ENCODE results near the gene PRKCE.

PRKCE gene

GRCh38 chr2:45923701-45924100, 272.2 kb downstream of the PRKCE start:
- no peak for DNase-seq (ENCODE audit: low read depth)
- no peak for TF ChIP-seq CTCF (conservative IDR thresholded peaks at IDR 0.05; ENCODE audit: low read depth, low read length)
- H3K4me3 ChIP-seq (ENCODE audit: low read length): no peak overlapping the region

GRCh38 chr2:45925026-45925425, 273.6 kb downstream of the PRKCE start:
- TF ChIP-seq CTCF (conservative IDR thresholded peaks at IDR 0.05; ENCODE audit: low read depth, low read length): no peak
- DNase-seq (ENCODE audit: low read depth): no peak
- no peak overlapping the region for H3K4me3 ChIP-seq (ENCODE audit: low read length)

DNA sequence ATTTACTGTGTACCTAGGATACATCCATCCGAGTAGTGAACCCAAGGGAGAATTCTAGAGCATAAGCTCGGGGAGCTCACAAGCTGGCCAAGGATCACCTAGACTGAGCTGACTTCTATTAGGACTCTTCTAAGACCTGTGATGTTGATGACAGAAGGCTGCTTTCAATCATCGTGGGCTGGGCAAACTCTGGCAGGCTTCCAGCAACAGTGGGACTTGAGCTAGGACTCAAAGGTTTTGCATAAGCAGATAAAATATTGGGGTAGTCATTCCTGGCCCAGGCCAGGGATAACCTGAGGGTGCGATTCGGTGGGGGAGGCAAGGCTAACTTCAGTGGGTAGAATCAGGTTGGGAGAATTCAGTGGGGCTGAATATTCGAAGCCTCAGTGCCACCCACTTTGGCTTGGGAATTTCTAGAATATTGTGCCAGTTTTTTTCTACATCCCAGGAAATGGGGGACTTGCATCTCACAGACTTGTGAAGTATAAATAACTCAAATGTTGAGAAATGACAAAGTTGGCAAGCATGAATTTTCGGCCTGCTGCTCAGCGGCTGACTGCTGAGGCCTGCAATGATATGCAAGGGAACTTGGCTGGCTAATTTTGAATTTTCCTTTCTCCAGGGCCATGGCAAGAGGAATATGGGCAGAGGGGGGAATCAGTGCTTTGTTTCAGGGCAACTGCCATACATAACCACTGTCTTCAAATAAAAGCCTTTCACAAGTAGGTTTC, 274.3 kb downstream of the PRKCE start:
- no peak overlapping the region for H3K4me3 ChIP-seq (ENCODE audit: low read length)
- DNase-seq (ENCODE audit: low read depth): no peak
- TF ChIP-seq CTCF (conservative IDR thresholded peaks at IDR 0.05; ENCODE audit: low read depth, low read length): no peak

GRCh38 chr2:45928946-45929345, 277.5 kb downstream of the PRKCE start:
- TF ChIP-seq CTCF (conservative IDR thresholded peaks at IDR 0.05; ENCODE audit: low read depth, low read length): no peak
- no peak overlapping the region for H3K4me3 ChIP-seq (ENCODE audit: low read length)
- no peak for DNase-seq (ENCODE audit: low read depth)

- no peak overlapping the region for H3K4me3 ChIP-seq (ENCODE audit: low read length)
- TF ChIP-seq CTCF (conservative IDR thresholded peaks at IDR 0.05; ENCODE audit: low read depth, low read length): no peak
- no peak for DNase-seq (ENCODE audit: low read depth)
Measured at GRCh38 chr2:45929674-45930395, 278.4 kb downstream of the PRKCE start.

- TF ChIP-seq CTCF (conservative IDR thresholded peaks at IDR 0.05; ENCODE audit: low read depth, low read length): no peak
- H3K4me3 ChIP-seq (ENCODE audit: low read length): no peak overlapping the region
- no peak for DNase-seq (ENCODE audit: low read depth)
Measured at GRCh38 chr2:45930396-45930792, 278.9 kb downstream of the PRKCE start.
